Measurements from ENCODE around the gene SLC25A10. TPM values are rescaled to one million over a fixed set of nuclear protein-coding genes. Genes with fewer than 3 reads are reported as not detected.

SLC25A10 gene
- total RNA-seq, 1 experiment from 2014 or later: 30.9 TPM

GRCh38 chr17:81741594-81742452 lies 29.7 kb downstream of the SLC25A10 start:
- Histone ChIP-seq H3K9me3 (ENCODE audit: control insufficient read depth, low read depth, low read length) (no peaks in the 10 kb centered on the region), H4K8ac (replicated peaks; ENCODE audit: insufficient read length, low read depth, low read length) (no peak overlapping the region), H2BK120ac (ENCODE audit: low read depth, low read length, poor library complexity, severe bottlenecking) (no peak overlapping the region), H3K4ac (ENCODE audit: low read depth, low read length) (no peak overlapping the region), H4K5ac (ENCODE audit: insufficient read length, low read depth, low read length) (no peak overlapping the region), H2BK5ac (ENCODE audit: insufficient read length, low read length) (no peak overlapping the region), H2BK12ac (ENCODE audit: insufficient read length, low read depth, low read length) (no peak overlapping the region), H3K27me3 (ENCODE audit: insufficient read depth, low read length) (no peaks in the 10 kb centered on the region), H3K56ac (ENCODE audit: insufficient read length, low read depth, low read length) (no peak overlapping the region), H3K9ac (ENCODE audit: extremely low read depth, insufficient read length, low read length) (no peak overlapping the region), H4K20me1 (ENCODE audit: control insufficient read depth, insufficient read depth, insufficient read length) (no peaks in the 10 kb centered on the region), H3K23me2 (ENCODE audit: insufficient read length, low read depth, low read length, poor library complexity, severe bottlenecking) (no peaks in the 10 kb centered on the region), H3T11ph (ENCODE audit: low read length) (no peak overlapping the region), H3K18ac (ENCODE audit: insufficient read length, low read depth, low read length) (no peak overlapping the region), H3K23ac (ENCODE audit: insufficient read length, low read depth, low read length) (no peak overlapping the region), H3K4me1 (ENCODE audit: insufficient read depth, low read length) (no peaks in the 10 kb centered on the region), H3K79me1 (ENCODE audit: insufficient read depth, low read depth, low read length, poor library complexity, severe bottlenecking) (no peaks in the 10 kb centered on the region), H2BK15ac (ENCODE audit: low read depth, low read length) (no peak overlapping the region), H2BK20ac (ENCODE audit: low read depth, low read length, poor library complexity, severe bottlenecking) (no peak overlapping the region), H3K14ac (ENCODE audit: insufficient read depth, low read length) (no peak overlapping the region; the same call in 1 of the 2 replicates), H2AK5ac (ENCODE audit: insufficient read length, low read length) (no peak overlapping the region), H4K91ac (ENCODE audit: insufficient read length, low read depth, low read length) (no peak overlapping the region), H3K27ac (ENCODE audit: insufficient read length, low read depth, low read length) (no peak overlapping the region), H3K4me2 (ENCODE audit: insufficient read depth, insufficient read length, low read length) (no peak overlapping the region), H2AFZ (ENCODE audit: low read length) (no peak overlapping the region), H3K79me2 (ENCODE audit: insufficient read depth, low read length) (no peaks in the 10 kb centered on the region)
- peaks cover 8% of the 10 kb centered on the region for H3K27me3 Mint-ChIP-seq (ENCODE audit: low read depth)
- H3K9me3 Mint-ChIP-seq: peaks cover 0 to 4% of the 10 kb centered on the region in 2 experiments; a peak in 2 of 5 replicates
- no peak overlapping the region for H3K27ac Mint-ChIP-seq
- H3K4me1 Mint-ChIP-seq: no peaks in the 10 kb centered on the region
- no peak overlapping the region; a peak in 1 of 5 replicates for H3K4me3 Mint-ChIP-seq
- TF ChIP-seq CTCF (conservative IDR thresholded peaks at IDR 0.05): no peak
- no CpG with 5 or more reads among the region's 26 CpGs for WGBS (ENCODE audit: extremely low coverage, insufficient read length, low lambda C conversion rate)
- no peak for DNase-seq
- H3K36me3 Mint-ChIP-seq (ENCODE audit: insufficient read depth in 1 of 3, low read depth in 3 of 3): no peaks in the 10 kb centered on the region

Small RNAs within 50 kb of the gene (microRNA-seq; reads per million reads assigned to microRNA genes)
- gene MIR6786 (ENCODE audit: borderline microRNAs expressed): not detected

Other genes with a start within 250 kb of the SLC25A10 start
- gene ACTG1, start 199.5 kb upstream of the SLC25A10 start, total RNA-seq (2021): 4,136 and 4,160 TPM in 2 replicates
- gene FSCN2, start 183.9 kb upstream of the SLC25A10 start, total RNA-seq (2021): 1.0 and 1.6 TPM in 2 replicates
- 54.0 and 54.8 TPM in 2 replicates for gene FAAP100, start 159.9 kb upstream of the SLC25A10 start, total RNA-seq (2021)
- gene NPLOC4, start 75.2 kb upstream of the SLC25A10 start, total RNA-seq (2021): 103 and 104 TPM in 2 replicates
- gene TSPAN10, start 75.1 kb upstream of the SLC25A10 start, total RNA-seq (2021): 1.2 and 1.4 TPM in 2 replicates
- 5.7 TPM in 2 replicates for gene PDE6G, start 55.7 kb upstream of the SLC25A10 start, total RNA-seq (2021)
- gene OXLD1, start 45.7 kb upstream of the SLC25A10 start, total RNA-seq (2021): 20.2 and 25.0 TPM in 2 replicates
- gene CCDC137, start 45.5 kb upstream of the SLC25A10 start, total RNA-seq (2021): 57.5 and 60.8 TPM in 2 replicates
- 55.4 and 58.6 TPM in 2 replicates for gene ARL16, start 28.5 kb upstream of the SLC25A10 start, total RNA-seq (2021)
- 99.3 and 106 TPM in 2 replicates for gene HGS, start 28.3 kb upstream of the SLC25A10 start, total RNA-seq (2021)
- 140 and 146 TPM in 2 replicates for gene MRPL12, start 8.9 kb upstream of the SLC25A10 start, total RNA-seq (2021)
- gene GCGR, start 91.9 kb downstream of the SLC25A10 start, total RNA-seq (2021): 0.24 and 0.26 TPM in 2 replicates
- gene MCRIP1, start 121.0 kb downstream of the SLC25A10 start, total RNA-seq (2021): 117 and 118 TPM in 2 replicates
- gene PPP1R27, start 122.8 kb downstream of the SLC25A10 start, total RNA-seq (2021): 0.15 and 0.22 TPM in 2 replicates
- 364 and 366 TPM in 2 replicates for gene P4HB, start 148.3 kb downstream of the SLC25A10 start, total RNA-seq (2021)
- 247 and 255 TPM in 2 replicates for gene ARHGDIA, start 159.1 kb downstream of the SLC25A10 start, total RNA-seq (2021)
- 212 and 219 TPM in 2 replicates for gene ALYREF, start 179.3 kb downstream of the SLC25A10 start, total RNA-seq (2021)
- gene ANAPC11, start 179.4 kb downstream of the SLC25A10 start, total RNA-seq (2021): 197 and 208 TPM in 2 replicates
- gene NPB, start 190.0 kb downstream of the SLC25A10 start, total RNA-seq (2021): 2.1 and 2.4 TPM in 2 replicates
- 24.5 and 24.9 TPM in 2 replicates for gene PCYT2, start 199.1 kb downstream of the SLC25A10 start, total RNA-seq (2021)
- gene SIRT7, start 205.9 kb downstream of the SLC25A10 start, total RNA-seq (2021): 28.7 and 29.7 TPM in 2 replicates
- gene MAFG, start 215.5 kb downstream of the SLC25A10 start, total RNA-seq (2021): 31.4 and 33.7 TPM in 2 replicates
- 111 and 116 TPM in 2 replicates for gene PYCR1, start 225.0 kb downstream of the SLC25A10 start, total RNA-seq (2021)
- gene MYADML2, start 234.9 kb downstream of the SLC25A10 start, total RNA-seq (2021): 0.13 and 0.22 TPM in 2 replicates
- 2.0 and 2.1 TPM in 2 replicates for gene NOTUM, start 248.9 kb downstream of the SLC25A10 start, total RNA-seq (2021)